OCI-M2 (cell line): ENCODE data around the gene ZNF883.
"Not testable (repeated sequence)": the region's sequence is repeated elsewhere in the genome, so short reads cannot be mapped to it uniquely, and the experiment has no call there.

Experiments used
- DNase-seq: peaks from one replicate; lab custom pipeline; 2025; ENCODE audit not compliant: unreplicated experiment; lab: John Stamatoyannopoulos, UW

The ZNF883 gene

DNA sequence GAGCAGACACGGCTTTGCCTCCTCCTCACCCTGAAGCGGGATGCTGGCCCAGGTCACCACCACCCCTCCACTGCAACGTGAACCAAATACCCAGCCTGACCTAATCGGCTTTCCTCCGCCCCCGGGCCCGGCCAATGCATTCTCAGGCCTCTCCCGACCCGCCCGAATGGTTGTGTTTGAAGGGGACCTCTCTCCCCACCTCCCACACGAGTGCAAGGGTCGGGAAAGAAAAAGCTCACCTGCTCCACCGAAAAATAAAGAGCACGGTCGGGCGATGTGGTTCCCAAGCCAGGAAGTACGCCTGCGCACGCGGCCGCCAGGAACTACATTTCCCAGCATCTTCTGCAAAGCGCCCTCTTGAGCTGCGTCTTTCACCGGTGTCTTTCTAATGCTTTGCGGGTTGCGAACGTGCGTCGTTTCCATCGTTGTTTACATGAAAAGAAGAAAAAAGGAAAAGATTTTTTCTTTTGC, at the start of gene ZNF883:
TSS of gene ZNF883 (minus strand) at position 282 of the 471 bp plus-strand sequence.
- no peak for DNase-seq

DNA sequence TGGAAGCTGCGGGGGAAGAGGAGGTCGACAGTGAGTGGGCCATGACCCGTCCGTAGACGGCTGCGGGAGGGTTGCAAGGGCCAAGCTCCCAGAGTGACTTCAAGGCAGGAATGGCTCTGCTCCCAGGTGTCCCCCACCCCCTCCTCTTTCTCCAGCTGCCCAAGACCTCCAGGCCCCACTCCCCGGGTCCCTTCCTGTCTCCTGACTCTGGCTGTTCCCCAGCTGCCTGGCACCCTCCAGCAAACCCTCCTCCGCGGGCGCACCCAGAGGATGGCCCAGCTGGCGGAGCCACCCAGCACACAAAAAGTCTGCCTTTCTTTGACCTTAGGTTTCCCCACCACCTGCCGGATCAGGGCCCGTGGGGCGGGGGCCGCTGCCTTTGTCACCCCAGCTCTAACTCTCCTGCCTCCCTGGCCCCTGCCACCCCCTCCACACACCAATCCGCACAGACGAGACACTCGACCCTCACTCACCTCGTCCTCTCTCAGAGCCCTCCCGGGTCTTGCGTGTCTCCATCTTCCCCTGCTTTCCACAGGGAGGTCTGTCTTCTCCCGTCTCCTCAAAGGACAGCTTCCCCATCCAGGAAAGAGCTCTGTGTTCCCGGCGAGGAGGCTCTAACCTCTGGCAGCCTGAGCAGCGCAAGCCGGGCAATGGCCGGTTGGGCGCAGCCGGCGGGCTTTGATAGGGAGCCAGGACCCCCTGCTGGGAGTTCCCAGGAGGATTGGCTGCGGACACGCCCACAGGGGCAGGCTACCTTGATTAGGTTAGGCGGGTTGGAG, 49.3 kb upstream of the ZNF883 start:
- DNase-seq: not testable (repeated sequence)

DNA sequence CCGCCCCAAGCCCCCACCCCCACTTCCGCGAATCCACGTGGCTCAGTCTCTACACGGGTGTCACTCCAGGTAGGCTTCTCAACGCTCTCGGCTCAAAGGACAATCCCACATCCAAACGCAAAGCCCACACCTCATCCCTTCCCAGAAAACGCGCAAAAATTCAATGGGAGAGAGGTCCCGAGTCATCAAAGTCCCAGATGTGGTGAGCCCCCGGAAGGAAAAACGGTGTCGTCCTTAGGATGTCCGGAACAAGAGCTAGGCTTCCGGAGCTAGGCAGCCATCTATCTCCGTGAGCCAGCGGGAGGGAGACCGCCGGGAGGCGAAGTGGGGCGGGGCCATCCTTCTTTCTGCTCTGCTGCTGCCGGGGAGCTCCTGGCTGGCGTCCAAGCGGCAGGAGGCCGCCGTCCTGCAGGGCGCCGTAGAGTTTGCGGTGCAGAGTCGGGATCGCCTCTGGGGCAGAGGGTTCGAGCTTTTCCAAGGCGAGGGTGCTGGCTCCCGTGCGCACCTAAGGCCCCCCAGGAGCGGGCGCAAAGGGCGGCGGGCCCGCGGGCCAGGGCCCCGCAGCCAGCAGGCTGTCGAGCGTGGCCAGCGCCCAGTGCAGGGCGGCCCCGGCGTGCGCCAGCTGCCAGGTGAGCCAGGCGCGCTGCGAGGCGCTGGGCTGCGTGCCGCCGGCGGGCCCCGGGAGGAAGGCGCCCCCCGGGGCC, 47.7 kb upstream of the ZNF883 start:
- not testable (repeated sequence) for DNase-seq

DNA sequence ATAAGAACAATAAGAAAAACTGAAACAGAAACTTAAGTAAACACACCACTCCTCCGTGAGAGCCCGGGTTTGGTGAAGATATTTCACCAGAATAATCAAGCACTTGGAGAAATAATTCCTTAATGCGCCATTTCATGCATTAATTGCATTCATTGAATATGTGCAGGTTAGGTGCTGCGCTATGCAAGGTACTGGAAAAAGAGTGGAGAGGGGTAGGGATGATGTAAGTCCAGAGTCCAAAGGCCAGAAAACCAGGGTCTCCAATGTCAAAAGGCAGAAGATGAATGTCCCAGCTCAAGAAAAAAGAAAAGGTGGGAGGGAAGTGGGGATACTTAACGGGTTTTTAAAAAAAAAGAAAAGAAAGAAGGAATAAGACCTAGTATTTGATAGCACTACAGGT, 45.2 kb upstream of the ZNF883 start:
- DNase-seq: no peak

DNA sequence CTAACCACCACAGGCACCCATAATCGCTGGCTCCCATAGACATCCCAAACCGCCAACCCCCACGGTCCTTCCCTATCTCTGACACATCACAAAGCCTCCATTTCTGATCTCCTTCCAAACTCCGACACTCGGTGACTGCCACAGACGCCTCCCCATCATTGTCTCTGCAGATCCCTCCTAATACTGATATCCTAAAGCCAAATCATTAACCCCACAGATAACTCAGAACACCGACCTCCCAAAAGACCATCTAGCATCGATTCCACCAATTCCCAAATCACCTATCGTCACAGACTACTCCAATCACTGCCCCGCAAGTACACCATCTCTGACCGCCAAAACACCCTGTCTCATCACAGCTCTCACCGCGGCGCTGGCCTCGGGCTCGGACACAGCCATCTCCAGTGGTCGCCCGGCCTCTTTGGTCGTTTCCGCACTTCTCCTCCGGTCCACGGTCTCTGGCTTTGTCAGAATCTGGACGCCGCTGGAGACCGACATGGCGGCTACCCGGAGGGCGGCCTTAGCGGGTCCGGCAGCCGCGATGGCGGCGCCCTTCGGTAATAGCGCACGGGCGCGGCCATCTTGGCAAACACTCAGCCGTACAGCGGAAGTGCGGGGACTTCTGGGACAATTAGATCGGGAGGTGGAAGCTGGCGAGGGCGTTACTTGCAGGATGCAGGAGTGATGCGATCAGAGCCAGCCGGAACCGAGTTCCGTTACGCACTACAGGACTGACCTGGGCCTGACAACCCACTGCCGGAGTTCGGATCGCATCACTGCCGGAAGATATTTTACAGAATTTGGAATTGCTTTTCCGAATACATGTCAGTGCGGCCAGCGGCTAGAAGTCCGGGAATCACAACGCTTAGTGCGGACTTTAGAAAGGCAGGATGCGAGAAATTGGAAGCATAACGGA, 44.5 kb upstream of the ZNF883 start, which contains the start of gene ZFP37:
TSS of gene ZFP37 (minus strand) at position 534 of the 916 bp plus-strand sequence. CDS start at position 498, 36 bp downstream.
- DNase-seq: peak; percentile 10

DNA sequence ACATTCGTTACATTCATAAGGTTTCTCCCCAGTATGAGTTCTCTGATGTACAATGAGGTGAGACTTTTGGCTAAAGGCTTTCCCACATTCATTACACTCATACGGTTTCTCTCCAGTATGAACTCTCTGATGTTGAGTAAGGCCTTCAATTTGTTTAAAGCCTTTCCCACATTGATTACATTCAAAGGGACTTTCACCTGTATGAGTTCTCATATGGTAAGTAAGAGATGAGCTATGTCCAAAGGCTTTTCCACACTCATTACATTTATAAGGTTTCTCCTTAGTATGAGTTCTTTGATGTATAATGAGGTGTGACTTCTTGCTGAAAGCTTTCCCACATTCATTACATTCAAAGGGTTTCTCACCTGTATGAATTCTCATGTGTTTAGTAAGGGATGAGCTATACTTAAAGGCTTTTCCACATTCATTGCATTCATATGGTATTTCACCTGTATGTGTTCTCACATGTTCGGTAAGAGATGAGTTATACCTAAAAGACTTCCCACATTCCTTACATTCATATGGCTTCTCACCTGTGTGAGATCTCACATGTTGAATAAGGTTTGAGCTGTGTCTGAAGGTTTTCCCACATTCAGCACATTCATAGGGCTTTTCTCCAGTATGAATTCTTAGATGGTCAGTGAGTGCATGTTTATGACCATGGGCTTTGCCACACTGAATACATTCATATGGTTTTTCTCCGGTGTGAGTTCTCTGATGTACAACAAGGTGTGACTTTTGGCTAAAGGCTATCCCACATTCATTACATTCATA, 31.1 kb upstream of the ZNF883 start:
- no peak for DNase-seq

DNA sequence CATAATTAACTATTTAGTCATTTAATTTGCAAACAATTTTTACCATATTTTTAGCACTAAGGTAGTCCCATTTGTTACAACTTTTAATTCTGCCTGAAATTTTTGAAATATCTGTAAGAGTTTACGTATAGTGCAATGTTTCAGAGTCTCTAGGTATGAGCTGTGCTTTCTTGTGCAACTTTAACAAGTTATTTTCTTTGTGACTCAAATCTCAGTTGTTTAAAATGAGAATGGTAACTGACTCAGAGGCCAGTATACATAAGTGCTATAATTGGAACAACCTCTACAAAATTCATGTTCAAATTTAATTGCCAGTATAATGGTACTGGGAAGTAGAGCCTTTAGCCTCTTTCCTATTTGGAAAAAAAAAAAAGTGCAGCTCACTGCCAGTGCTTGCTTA, 14.2 kb upstream of the ZNF883 start:
- DNase-seq: no peak

DNA sequence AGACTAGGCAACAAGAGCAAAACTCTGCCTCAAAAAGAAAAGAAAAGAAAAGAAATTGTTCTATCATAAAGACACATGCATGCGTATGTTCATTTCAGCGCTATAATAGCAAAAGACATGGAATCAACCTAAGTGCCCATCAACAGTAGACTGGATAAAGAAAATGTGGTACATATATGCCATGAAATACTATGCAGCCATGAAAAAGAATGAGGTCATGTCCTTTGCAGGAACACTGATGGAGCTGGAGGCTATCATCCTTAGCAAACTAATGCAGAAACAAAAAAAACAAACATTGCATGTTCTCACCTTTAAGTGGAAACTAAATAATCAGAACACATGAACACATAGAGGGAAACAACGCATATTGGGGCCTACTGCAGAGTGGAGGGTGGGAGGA, 6.3 kb upstream of the ZNF883 start:
- no peak for DNase-seq

DNA sequence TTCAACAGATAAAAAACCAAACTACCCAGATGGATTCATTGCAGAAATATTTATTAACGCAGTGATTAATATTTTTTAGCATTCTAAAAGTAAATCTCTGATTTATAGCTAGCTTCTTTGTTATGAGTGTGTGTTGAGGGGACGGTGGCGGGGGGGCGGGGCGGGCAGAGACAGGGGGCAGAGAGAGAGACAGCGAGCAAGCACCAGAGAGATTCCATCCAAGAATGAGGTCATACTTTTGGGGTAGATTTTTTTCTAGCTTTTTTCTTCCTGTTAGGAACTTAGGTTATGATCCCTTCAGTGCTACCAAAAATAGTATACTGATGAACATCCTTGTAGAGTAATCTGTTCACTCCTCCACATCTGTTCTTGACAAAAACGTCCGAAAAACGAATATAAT, 500 bp upstream of the ZNF883 start:
- no peak for DNase-seq

DNA sequence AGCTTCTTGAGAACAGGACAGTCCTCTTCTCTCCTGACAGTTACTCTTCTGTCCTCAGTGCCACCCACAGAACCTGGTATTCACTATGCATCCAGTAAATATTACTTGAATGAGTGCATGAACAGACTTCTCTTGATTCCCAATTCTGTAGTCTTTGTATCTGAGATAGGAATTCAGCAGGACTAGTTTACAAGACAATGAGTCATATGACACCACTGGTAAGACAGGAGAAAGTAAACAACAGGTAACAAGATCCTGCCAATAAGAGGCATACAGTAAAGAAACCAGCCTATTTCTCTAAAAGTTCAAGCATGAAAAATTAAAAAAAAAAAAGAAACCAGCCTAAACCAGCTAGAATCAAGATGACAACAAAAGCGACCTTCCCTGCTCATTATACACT, 6.2 kb downstream of the ZNF883 start:
- no peak for DNase-seq

DNA sequence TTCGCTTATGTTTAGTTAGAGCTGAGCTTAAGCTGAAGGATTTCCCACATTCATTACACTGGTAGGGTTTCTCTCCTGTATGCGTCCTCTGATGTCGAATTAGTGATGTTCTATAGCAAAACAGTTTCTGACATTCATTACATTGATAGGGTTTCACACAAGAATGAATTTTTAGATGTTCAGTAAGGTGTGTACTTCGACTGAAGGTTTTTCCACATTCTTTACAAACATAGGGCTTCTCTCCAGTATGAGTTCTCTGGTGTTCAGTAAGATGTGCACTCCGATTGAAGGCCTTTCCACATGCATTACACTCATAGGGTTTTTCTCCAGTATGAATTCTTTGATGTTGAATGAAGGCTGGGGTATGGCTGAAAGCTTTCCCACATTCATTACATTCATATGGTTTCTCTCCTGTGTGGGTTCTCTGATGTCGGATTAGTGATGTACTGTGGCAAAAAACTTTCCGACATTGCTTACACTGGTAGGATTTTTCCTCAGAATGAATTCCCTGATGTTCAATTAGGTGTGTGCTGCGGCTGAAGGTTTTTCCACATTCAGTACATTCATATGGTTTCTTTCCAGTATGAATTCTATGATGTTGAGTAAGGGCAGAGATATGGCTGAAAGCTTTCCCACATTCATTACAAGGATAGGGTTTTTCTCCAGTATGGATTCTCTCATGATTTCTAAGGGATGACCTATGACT, 14.6 kb downstream of the ZNF883 start:
- DNase-seq: no peak

DNA sequence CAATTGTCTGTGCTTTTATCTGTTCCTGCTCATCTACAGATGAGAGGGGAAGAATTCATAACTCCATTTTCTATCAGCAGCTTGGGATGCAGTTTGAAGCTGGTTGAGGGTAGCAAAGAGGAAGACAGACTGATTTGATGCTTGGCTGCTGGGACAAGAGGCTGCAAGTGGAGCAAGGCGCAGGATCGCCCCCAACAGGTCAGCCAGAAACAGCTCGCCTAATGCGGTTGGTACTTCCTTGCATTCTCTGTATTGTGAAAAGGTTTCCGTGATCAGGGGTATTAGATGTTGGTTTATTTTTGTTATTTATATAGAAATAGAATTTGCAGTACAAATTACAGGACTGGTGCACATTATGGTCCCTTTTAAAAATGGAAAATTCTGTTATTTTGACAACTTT, 40.6 kb downstream of the ZNF883 start:
- no peak for DNase-seq

DNA sequence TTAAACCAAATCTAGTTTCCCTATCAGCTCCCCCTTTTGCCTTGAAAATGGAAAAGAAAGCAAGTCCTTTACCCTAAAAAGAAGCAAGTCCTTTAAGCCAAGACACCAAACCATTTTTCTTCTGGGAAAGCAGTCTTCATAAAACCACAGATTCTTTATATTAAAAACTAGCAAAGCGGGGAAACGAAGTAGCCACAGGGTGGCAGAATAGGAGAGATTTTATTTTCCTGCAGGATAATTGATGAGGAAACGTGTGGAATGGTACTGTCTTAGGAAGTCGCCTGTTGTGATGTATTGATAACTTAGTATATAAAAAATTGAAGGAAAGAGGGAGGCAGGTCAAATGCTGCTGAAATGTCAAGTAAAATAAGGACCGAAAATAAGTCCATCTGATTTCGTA, 41.1 kb downstream of the ZNF883 start:
- no peak for DNase-seq

DNA sequence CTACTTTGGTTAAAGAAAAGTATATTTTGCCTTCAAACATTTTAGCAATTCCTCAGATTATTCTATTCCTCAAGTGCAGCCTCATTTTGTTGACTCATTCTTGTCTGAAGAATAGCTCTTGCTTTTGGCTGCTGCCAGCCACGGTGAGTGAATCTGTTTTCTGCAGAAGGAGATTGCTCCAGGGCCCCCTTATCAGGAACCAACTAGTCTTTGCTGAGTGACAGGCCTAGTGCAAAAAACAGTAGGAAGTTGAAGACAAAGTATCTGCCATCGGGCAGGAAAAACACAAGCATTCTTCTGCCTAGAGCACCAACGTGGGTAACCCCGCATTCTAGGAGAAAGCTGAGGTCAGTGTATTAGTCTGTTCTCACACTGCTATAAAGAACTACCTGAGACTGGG, 42.3 kb downstream of the ZNF883 start:
- peak; percentile 5 for DNase-seq

DNA sequence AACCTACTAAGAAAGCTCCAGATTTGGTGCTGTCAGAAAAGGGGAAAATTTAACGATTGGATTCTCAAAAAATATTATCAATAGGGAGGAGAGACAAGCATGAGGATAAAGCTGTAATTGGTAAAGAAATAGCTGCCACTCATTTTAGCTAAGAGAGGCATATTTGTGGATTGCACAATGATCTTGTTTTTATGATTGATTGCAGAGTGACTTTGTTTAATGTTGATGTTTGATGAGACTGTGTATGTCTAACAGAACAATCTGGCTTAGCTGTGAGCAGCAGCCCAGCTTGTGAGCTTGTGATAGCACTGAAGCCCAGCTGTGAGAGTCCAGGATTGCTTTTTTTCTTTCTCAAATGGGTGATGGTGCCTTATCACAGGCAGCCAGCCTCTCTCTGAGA, 56.4 kb downstream of the ZNF883 start:
- DNase-seq: no peak

DNA sequence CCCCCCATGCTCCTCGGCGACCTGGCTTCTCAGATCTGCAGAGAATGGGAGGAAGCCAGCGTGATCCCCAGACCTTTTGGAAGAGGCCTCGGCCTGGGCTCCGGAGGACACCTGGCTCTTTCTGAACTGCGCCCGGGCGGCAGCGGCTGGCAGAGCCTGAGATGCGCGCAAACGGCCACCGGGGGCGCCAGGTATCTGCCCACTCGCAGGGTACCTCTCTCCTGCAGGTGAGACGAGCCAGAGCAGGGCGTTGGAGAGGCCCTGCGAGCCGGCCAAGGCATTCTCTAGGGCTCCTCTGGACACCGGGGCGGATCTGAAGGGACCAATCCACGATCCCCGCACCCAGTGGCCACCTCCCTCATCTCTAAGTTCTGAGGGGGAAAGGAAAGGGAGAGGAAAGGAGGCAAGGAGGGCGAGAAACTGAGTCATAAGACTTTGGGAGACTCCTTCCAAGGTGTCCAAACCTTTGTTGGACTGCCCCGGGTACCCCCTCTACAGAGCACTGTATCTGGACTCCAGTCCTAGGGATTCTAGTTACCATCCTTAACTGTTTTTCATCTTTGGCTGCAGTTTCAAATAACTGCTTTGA, 66.3 kb downstream of the ZNF883 start:
- no peak for DNase-seq

DNA sequence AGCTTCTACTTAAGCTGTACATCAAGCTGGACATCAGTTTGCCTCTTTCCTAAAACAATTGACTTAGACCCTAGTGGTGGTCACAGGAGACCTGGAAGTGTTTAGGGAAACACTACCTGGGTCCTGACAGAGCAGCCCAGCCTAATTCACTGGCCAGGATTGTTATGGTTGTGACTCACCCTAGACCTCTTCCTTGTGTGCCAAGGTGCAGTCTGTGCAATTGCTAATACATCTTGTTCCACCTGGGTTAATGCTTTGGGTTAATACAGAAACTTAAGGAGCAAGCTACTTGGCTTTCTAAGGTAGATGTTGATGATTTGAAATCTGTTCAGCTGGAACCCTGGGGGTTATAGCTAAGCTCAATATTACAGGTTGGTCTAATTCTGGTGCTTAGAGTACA, 72.6 kb downstream of the ZNF883 start:
- DNase-seq: no peak

DNA sequence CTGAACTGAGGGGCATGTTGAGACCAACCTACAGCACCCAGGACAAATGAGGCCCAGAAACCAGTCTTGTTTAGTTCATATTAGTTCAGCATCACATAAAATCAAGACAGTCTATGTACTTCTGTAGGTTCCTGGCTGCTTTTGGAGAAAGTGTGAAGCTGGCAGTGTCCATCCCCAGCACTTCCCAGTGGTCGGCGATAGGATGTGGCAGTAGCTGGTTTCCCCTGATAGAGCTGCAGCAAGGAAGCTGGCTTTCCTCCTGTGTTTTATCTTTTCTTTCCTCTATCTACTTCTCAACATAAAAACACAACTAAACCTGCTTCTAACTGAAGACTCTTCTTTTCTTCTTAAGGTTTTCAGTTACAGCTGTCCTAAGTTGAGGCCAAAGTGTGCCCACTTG, 78.3 kb downstream of the ZNF883 start:
- DNase-seq: no peak

DNA sequence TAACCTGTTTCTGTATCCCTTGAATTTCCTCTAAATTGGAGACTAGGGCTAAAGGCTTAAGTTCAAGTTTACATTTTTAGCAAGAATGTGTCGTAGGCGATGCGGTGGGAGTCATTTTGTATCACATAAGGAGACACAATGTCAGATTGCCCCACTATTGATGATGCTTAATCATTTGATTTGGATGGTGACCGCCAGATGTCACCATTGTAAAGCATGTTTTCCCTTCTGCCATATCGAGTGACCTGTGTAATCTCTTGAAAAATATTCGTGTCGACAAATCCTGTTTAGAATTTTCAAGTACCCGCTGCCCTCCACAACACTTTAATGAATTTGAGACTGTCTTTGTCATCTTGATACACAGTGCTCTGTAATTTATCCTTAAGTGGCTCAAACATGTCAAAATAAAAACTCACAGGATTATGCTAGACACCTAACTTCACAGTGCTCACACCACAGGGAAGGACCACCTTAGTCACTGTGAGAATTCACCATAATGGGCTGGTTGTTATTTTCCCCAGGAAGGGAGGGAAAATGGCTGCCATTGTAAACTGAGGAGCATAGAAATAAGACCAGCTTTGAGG, 86.8 kb downstream of the ZNF883 start:
- no peak for DNase-seq
